ENCODE data around the gene KCNQ5.
A peak's percentile ranks its signal among the peaks of the same experiment; 100 is the strongest.

The KCNQ5 gene

GRCh38 chr6:72861059-72861458, 239.2 kb downstream of the KCNQ5 start:
- no peak overlapping the region for H3K9ac ChIP-seq
- peaks cover 0 to 42% (median 5%) of the 10 kb centered on the region in 11 experiments; a peak in 8 of 22 replicates for H4K20me1 ChIP-seq
- H3K27ac ChIP-seq, result peak overlapping the region in 4 of 11 experiments; percentile 70 to 85 (median 78); a peak in 5 of 22 replicates
- H3K36me3 ChIP-seq, result peaks cover 0 to 14% (median 6%) of the 10 kb centered on the region in 11 experiments; a peak in 8 of 22 replicates
- no peak overlapping the region for H3K4me3 ChIP-seq
- no peaks in the 10 kb centered on the region for H3K9me3 ChIP-seq (replicated peaks in 1 of 11)
- no peak for TF ChIP-seq Cebpa-rat (IDR thresholded peaks at IDR 0.05)
- peaks cover 7 to 27% (median 15%) of the 10 kb centered on the region in 10 experiments; a peak in 18 of 20 replicates for H3K4me1 ChIP-seq
- H3K4me2 ChIP-seq, result peak overlapping the region in 4 of 11 experiments; percentile 60 to 71 (median 68); a peak in 6 of 22 replicates
- no peaks in the 10 kb centered on the region for H3K27me3 ChIP-seq

GRCh38 chr6:72861935-72862432, 240.1 kb downstream of the KCNQ5 start:
- H3K4me3 ChIP-seq, result no peak overlapping the region; a peak in 1 of 20 replicates
- H3K4me1 ChIP-seq, result peaks cover 7 to 27% (median 15%) of the 10 kb centered on the region in 10 experiments; a peak in 18 of 20 replicates
- no peaks in the 10 kb centered on the region for H3K9me3 ChIP-seq (replicated peaks in 1 of 11)
- peaks cover 0 to 18% (median 6%) of the 10 kb centered on the region in 11 experiments; a peak in 8 of 22 replicates for H3K36me3 ChIP-seq
- H3K27me3 ChIP-seq, result no peaks in the 10 kb centered on the region
- peaks cover 0 to 37% (median 0%) of the 10 kb centered on the region in 11 experiments; a peak in 7 of 22 replicates for H4K20me1 ChIP-seq
- H3K27ac ChIP-seq, result peak overlapping the region in 8 of 11 experiments; percentile 7 to 85 (median 64); a peak in 15 of 22 replicates
- TF ChIP-seq Cebpa-rat (IDR thresholded peaks at IDR 0.05), result no peak
- peak overlapping the region in 3 of 11 experiments; percentile 52 to 60 (median 53); a peak in 7 of 22 replicates for H3K9ac ChIP-seq
- peak overlapping the region in 9 of 11 experiments; percentile 3 to 71 (median 41); a peak in 15 of 22 replicates for H3K4me2 ChIP-seq

- Histone ChIP-seq H3K9me3 (replicated peaks in 1 of 11) (no peaks in the 10 kb centered on the region), H3K9ac (no peak overlapping the region), H3K4me2 (peak overlapping the region in 2 of 11 experiments; percentile 60 to 69; a peak in 3 of 22 replicates), H3K4me3 (no peak overlapping the region), H3K4me1 (peaks cover 7 to 27% (median 15%) of the 10 kb centered on the region in 10 experiments; a peak in 18 of 20 replicates), H3K36me3 (peaks cover 0 to 25% (median 6%) of the 10 kb centered on the region in 11 experiments; a peak in 8 of 22 replicates), H4K20me1 (peaks cover 0 to 37% (median 0%) of the 10 kb centered on the region in 11 experiments; a peak in 8 of 22 replicates), H3K27ac (no peak overlapping the region), H3K27me3 (no peaks in the 10 kb centered on the region)
- no peak for TF ChIP-seq Cebpa-rat (IDR thresholded peaks at IDR 0.05)
Measured at GRCh38 chr6:72863131-72863530, 241.3 kb downstream of the KCNQ5 start.

GRCh38 chr6:72864236-72864635, 242.4 kb downstream of the KCNQ5 start:
- Histone ChIP-seq H3K4me3 (no peak overlapping the region), H3K27me3 (no peaks in the 10 kb centered on the region), H3K4me2 (no peak overlapping the region), H3K36me3 (peaks cover 0 to 30% (median 6%) of the 10 kb centered on the region in 11 experiments; a peak in 8 of 22 replicates), H4K20me1 (peaks cover 0 to 40% (median 5%) of the 10 kb centered on the region in 11 experiments; a peak in 8 of 22 replicates), H3K9ac (no peak overlapping the region), H3K27ac (no peak overlapping the region), H3K9me3 (replicated peaks in 1 of 11) (no peaks in the 10 kb centered on the region), H3K4me1 (peaks cover 7 to 27% (median 15%) of the 10 kb centered on the region in 10 experiments; a peak in 18 of 20 replicates)
- no peak for TF ChIP-seq Cebpa-rat (IDR thresholded peaks at IDR 0.05)

GRCh38 chr6:72864799-72865198, 242.9 kb downstream of the KCNQ5 start:
- Histone ChIP-seq H3K4me1 (peaks cover 7 to 27% (median 15%) of the 10 kb centered on the region in 10 experiments; a peak in 18 of 20 replicates), H3K9me3 (replicated peaks in 1 of 11) (no peaks in the 10 kb centered on the region), H3K4me2 (no peak overlapping the region), H3K9ac (no peak overlapping the region), H3K27ac (no peak overlapping the region), H3K27me3 (no peaks in the 10 kb centered on the region), H3K4me3 (no peak overlapping the region), H3K36me3 (peaks cover 0 to 30% (median 6%) of the 10 kb centered on the region in 11 experiments; a peak in 8 of 22 replicates), H4K20me1 (peaks cover 0 to 39% (median 5%) of the 10 kb centered on the region in 11 experiments; a peak in 7 of 22 replicates)
- no peak for TF ChIP-seq Cebpa-rat (IDR thresholded peaks at IDR 0.05)

GRCh38 chr6:72865467-72865866, 243.6 kb downstream of the KCNQ5 start:
- H3K9ac ChIP-seq, result no peak overlapping the region
- TF ChIP-seq Cebpa-rat (IDR thresholded peaks at IDR 0.05), result no peak
- peaks cover 7 to 27% (median 15%) of the 10 kb centered on the region in 10 experiments; a peak in 18 of 20 replicates for H3K4me1 ChIP-seq
- H3K27me3 ChIP-seq, result no peaks in the 10 kb centered on the region
- no peak overlapping the region for H3K4me2 ChIP-seq
- no peak overlapping the region for H3K27ac ChIP-seq
- H3K4me3 ChIP-seq, result no peak overlapping the region
- H4K20me1 ChIP-seq, result peaks cover 0 to 40% (median 5%) of the 10 kb centered on the region in 11 experiments; a peak in 7 of 22 replicates
- no peaks in the 10 kb centered on the region for H3K9me3 ChIP-seq (replicated peaks in 1 of 11)
- peaks cover 0 to 30% (median 6%) of the 10 kb centered on the region in 11 experiments; a peak in 8 of 22 replicates for H3K36me3 ChIP-seq

GRCh38 chr6:72869621-72870020, 247.8 kb downstream of the KCNQ5 start:
- no peak overlapping the region for H3K4me3 ChIP-seq
- H3K9me3 ChIP-seq (replicated peaks in 1 of 11), result no peaks in the 10 kb centered on the region
- H3K4me1 ChIP-seq, result no peaks in the 10 kb centered on the region
- H3K9ac ChIP-seq, result no peak overlapping the region
- no peaks in the 10 kb centered on the region for H3K27me3 ChIP-seq
- peaks cover 0 to 30% (median 6%) of the 10 kb centered on the region in 11 experiments; a peak in 8 of 22 replicates for H3K36me3 ChIP-seq
- H3K4me2 ChIP-seq, result no peak overlapping the region
- no peak overlapping the region for H3K27ac ChIP-seq
- no peak for TF ChIP-seq Cebpa-rat (IDR thresholded peaks at IDR 0.05)
- H4K20me1 ChIP-seq, result peaks cover 0 to 20% (median 5%) of the 10 kb centered on the region in 11 experiments; a peak in 7 of 22 replicates

- Histone ChIP-seq H3K4me1 (no peaks in the 10 kb centered on the region), H3K9ac (no peak overlapping the region), H3K4me2 (no peak overlapping the region), H3K36me3 (peaks cover 0 to 8% (median 0%) of the 10 kb centered on the region in 11 experiments; a peak in 2 of 22 replicates), H3K9me3 (replicated peaks in 1 of 11) (peaks cover 0 to 16% (median 7%) of the 10 kb centered on the region in 11 experiments; a peak in 11 of 22 replicates), H3K27me3 (no peaks in the 10 kb centered on the region), H3K4me3 (no peak overlapping the region), H4K20me1 (peaks cover 0 to 18% (median 2%) of the 10 kb centered on the region in 11 experiments; a peak in 7 of 22 replicates), H3K27ac (no peak overlapping the region)
- no peak for TF ChIP-seq Cebpa-rat (IDR thresholded peaks at IDR 0.05)
Measured at GRCh38 chr6:72873433-72873832, 251.6 kb downstream of the KCNQ5 start.

GRCh38 chr6:72876256-72876655, 254.4 kb downstream of the KCNQ5 start:
- no peaks in the 10 kb centered on the region for H3K27me3 ChIP-seq
- H3K4me2 ChIP-seq, result no peak overlapping the region
- H3K9me3 ChIP-seq (replicated peaks in 1 of 11), result peaks cover 0 to 27% (median 8%) of the 10 kb centered on the region in 11 experiments; a peak in 11 of 22 replicates
- no peak overlapping the region for H3K9ac ChIP-seq
- no peak overlapping the region for H3K27ac ChIP-seq
- no peak overlapping the region for H3K4me3 ChIP-seq
- peaks cover 0 to 5% (median 0%) of the 10 kb centered on the region in 11 experiments; a peak in 5 of 22 replicates for H4K20me1 ChIP-seq
- H3K36me3 ChIP-seq, result peaks cover 0 to 20% (median 0%) of the 10 kb centered on the region in 11 experiments; a peak in 5 of 22 replicates
- TF ChIP-seq Cebpa-rat (IDR thresholded peaks at IDR 0.05), result no peak
- H3K4me1 ChIP-seq, result no peaks in the 10 kb centered on the region
